H1 (cell line): Measurements from ENCODE around the gene ZBTB20. TPM values are rescaled to one million over a fixed set of nuclear protein-coding genes. Genes with fewer than 3 reads are reported as not detected.

Experiments used
- CHD7 ChIP-seq: fragments of 300-600 bp; sonication (generic); IDR thresholded peaks from 2 replicates; pipeline ENCODE4 v1.7.1; 2012; ENCODE audit warnings: low read length, moderate library complexity, mild to moderate bottlenecking, inconsistent platforms; ENCODE audit not compliant: insufficient replicate concordance
- polyA plus RNA-seq, 7 experiments: library from polyadenylated mRNA; depleted of rRNA in 3 of 7; stranded (reverse) in 5 of 7; unstranded in 2 of 7; fragments of >200 nt in 5 of 7; fragments of 200-250 nt in 2 of 7; gene quantifications; 1 replicate in 5 of 7; 2 replicates in 1 of 7; 4 replicates in 1 of 7; pipeline versions ENCODE4 v1.2.1 to v1.2.3, GENCODE V29; 2011 to 2013; ENCODE audit warnings: missing spikeins in 2 of 7, mixed read lengths in 2 of 7
- total RNA-seq: library from RNA; stranded (reverse); fragmentation: NEBNext Ultra II Directional; extraction: Animal tissue kit (Norgen Biotek cat#: 25700); gene quantifications from 2 replicates; pipeline ENCODE4 v1.2.1, GENCODE V29; 2021

ZBTB20 gene
- total and polyA plus RNA-seq, 2 of the 8 experiments (the other 6 are each of a cell fraction or from before 2014, with no cell fraction given), result 0.35 to 1.3 TPM

GRCh38 chr3:115099134-115099985 is 47.7 kb downstream of the ZBTB20 start (continued):
- no peak for TF ChIP-seq CHD7
